Bronchial epithelial cell (primary cell): ENCODE data around the gene COL4A1. TPM values are rescaled to one million over a fixed set of nuclear protein-coding genes. Genes with fewer than 3 reads are reported as not detected.

ENCODE experiments used
- DNase-seq: peaks from one replicate; pipeline ENCODE4 v3.0.0-alpha.2; 2010; ENCODE audit warnings: low read depth
- FAIRE-seq: peaks from 2 replicates; lab custom pipeline; 2011; peaks lifted over from hg19 to GRCh38; lab: Jason Lieb, UNC
- H3K27me3 ChIP-seq: 2 replicates; pipeline ENCODE4 v1.5.1; 2011; ENCODE audit warnings: low read length; ENCODE audit not compliant: control insufficient read depth, insufficient read depth
- H3K36me3 ChIP-seq: 2 replicates; pipeline ENCODE4 v1.5.1; 2011; ENCODE audit warnings: low read length; ENCODE audit not compliant: control insufficient read depth, insufficient read depth
- H3K4me3 ChIP-seq: 2 replicates; pipeline ENCODE4 v1.5.1; 2011; ENCODE audit warnings: mild to moderate bottlenecking, low read depth, low read length, control low read depth
- CTCF ChIP-seq: IDR thresholded peaks from 2 replicates; pipeline ENCODE4 v1.5.1; 2011; ENCODE audit warnings: mild to moderate bottlenecking, moderate library complexity, low read length, control low read depth, inconsistent platforms; ENCODE audit not compliant: insufficient read depth, severe bottlenecking
- total RNA-seq: library from RNA; depleted of rRNA; stranded (reverse); fragments of >200 nt; gene quantifications from 2 replicates; pipeline ENCODE4 v1.2.1, GENCODE V29; 2014

COL4A1 gene
- total RNA-seq, 1 donor from 2014 or later: 7.4 TPM

- FAIRE-seq: no peak
- H3K27me3 ChIP-seq: peaks cover 3% of the 10 kb centered on the region
Measured at GRCh38 chr13:110137680-110138009, 169.3 kb downstream of the COL4A1 start.

DNA sequence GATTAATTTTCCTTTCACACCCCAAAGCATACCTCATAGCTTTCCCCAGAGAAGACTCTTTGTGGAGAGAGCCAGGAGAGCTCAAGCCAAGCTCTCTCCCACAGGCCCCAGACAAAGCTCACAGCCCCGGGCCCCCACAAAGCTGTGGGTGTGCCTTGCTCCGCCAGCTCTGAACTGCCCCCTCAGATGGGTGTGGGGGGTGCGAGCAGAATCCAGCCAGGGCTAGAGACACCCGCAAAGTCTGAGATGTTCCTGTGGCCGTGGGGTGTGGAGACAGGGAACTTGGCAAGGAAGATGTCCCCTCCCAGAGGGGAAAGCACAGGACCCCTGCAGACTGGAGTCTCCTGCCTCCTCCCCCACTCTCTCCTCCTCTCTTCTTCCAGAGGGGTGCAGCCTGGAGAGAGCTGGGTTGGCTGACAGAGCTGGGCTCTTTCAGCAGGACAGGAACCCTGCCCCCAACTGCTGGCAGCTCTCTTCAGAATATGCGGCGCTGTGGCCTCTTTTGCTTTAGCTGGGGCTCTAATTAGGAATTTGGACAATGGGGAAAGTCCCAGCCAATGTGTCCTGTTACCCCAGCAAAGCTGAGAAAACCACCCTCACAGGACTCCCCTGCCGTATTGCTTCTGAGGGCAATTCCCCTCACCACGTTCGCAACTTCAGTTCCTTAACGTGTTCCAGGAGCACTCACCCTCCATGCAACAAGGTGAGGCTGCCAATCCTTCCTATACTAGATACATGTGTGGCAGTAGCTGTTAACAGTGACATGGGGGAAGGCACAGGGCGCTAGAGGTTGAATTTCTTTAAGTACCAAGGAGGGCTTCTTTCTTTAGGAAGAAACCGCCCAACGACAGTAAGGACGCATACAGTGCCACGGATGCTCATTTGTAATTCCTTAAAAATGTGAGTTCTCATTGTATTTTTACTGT is 170.0 kb downstream of the COL4A1 start:
- Histone ChIP-seq H3K36me3 (no peaks in the 10 kb centered on the region), H3K4me3 (no peak overlapping the region), H3K27me3 (peaks cover 3% of the 10 kb centered on the region)
- no peak for DNase-seq
- TF ChIP-seq CTCF: no peak
- FAIRE-seq: no peak

More at GRCh38 chr13:110137680-110138009, 169.3 kb downstream of the COL4A1 start:
- peak; percentile 17 for TF ChIP-seq CTCF
- no peak for DNase-seq
- Histone ChIP-seq H3K4me3 (peak overlapping the region; percentile 51), H3K36me3 (no peaks in the 10 kb centered on the region)

DNA sequence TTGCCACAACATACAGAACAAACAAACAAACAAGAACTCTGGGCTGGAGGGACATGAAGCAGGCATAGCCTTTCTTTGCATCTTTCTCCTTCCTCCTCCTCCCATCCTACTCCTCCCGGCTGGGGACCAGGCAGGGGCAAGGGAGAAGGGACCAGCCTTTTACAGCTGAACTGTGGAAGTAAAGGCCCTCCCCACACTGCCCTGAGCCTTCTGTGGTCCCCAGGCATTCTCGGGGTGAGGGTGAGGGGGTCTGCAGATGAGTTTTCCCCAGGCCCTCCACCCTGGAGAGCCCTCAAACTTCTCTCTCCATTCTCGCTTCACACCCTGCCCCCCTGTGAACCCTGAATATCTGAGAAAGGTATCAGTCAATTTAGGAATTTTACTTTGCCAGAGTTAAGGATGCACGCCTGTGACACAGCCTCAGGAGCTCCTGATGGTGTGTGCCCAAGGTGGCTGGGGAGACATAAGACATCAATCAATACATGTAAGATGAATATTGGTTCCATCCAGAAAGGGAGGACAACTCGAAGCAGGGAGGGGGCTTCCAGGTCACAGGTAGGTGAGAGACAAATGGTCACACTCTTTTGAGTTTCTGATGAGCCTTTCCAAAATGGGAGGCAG is 170.9 kb downstream of the COL4A1 start:
- FAIRE-seq (no peak), DNase-seq (no peak)
- peaks cover 3% of the 10 kb centered on the region for H3K27me3 ChIP-seq
- TF ChIP-seq CTCF: no peak
- H3K36me3 ChIP-seq: no peaks in the 10 kb centered on the region
- no peak overlapping the region for H3K4me3 ChIP-seq

- TF ChIP-seq CTCF: no peak
- Histone ChIP-seq H3K27me3 (peaks cover 3% of the 10 kb centered on the region), H3K36me3 (no peaks in the 10 kb centered on the region), H3K4me3 (no peak overlapping the region)
- no peak for DNase-seq
- FAIRE-seq: no peak
Measured at GRCh38 chr13:110134801-110135200, 172.2 kb downstream of the COL4A1 start.

DNA sequence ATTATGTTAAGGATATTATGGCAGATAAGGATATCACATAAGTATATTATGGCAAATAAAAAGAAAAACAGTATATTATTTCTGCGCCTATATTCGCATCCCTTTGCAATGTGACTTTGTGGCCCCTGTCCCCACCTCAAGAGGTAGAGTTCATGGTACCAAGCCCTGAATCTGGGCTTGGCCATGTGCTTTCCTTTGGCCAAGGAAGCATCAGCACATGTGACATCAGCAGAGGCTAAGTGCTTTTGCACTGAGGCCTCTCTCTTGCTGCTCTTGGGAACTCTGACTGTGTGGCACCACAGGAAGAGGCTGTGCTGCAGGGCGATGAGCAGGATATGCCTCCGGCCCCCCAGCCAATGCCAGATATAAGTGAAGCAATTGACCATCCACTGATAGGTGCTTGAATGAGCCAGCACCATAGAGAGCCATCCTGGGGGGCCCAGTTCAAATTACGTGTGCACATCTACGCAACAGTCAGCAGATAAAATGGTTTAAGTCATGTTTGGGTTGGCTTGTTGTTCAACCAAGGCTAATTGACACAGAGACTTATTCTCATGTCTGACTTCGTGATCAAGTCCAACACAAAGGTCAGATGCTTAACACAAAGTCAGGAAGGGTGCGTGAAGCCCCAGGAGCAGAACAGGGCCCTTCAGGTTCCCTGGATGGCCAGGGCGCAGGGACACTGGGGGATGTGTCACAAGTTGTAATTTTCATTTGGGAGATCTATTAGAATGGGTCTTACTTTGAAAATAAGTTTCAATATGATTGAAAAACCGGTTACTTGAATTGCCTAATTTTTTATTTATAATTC is 173.3 kb downstream of the COL4A1 start:
- no peak overlapping the region for H3K4me3 ChIP-seq
- peaks cover 3% of the 10 kb centered on the region for H3K27me3 ChIP-seq
- no peaks in the 10 kb centered on the region for H3K36me3 ChIP-seq
- no peak for TF ChIP-seq CTCF
- DNase-seq (no peak), FAIRE-seq (no peak)
